Subcutaneous adipose tissue (tissue), 4 donors: ENCODE measurements around the gene QSOX2. TPM values are rescaled to one million over a fixed set of nuclear protein-coding genes. Genes with fewer than 3 reads are reported as not detected.

Experiments used
- total RNA-seq, 4 donors: library from RNA; depleted of rRNA; stranded (reverse); fragments of >200 nt; gene quantifications; one replicate each; pipeline ENCODE4 v1.1.0, GENCODE V29; 2016
- TF ChIP-seq, protein P1 (sequence below): fragments of 450-650 bp; IDR thresholded peaks from one replicate; pipeline ENCODE4 v1.5.1; 2016; ENCODE audit warnings: low read depth, mild to moderate bottlenecking, control low read depth, antibody characterized with exemption, moderate library complexity

Gene QSOX2
- total RNA-seq, 4 donors from 2014 or later: 3.7 to 5.3 (median 4.5) TPM

DNA sequence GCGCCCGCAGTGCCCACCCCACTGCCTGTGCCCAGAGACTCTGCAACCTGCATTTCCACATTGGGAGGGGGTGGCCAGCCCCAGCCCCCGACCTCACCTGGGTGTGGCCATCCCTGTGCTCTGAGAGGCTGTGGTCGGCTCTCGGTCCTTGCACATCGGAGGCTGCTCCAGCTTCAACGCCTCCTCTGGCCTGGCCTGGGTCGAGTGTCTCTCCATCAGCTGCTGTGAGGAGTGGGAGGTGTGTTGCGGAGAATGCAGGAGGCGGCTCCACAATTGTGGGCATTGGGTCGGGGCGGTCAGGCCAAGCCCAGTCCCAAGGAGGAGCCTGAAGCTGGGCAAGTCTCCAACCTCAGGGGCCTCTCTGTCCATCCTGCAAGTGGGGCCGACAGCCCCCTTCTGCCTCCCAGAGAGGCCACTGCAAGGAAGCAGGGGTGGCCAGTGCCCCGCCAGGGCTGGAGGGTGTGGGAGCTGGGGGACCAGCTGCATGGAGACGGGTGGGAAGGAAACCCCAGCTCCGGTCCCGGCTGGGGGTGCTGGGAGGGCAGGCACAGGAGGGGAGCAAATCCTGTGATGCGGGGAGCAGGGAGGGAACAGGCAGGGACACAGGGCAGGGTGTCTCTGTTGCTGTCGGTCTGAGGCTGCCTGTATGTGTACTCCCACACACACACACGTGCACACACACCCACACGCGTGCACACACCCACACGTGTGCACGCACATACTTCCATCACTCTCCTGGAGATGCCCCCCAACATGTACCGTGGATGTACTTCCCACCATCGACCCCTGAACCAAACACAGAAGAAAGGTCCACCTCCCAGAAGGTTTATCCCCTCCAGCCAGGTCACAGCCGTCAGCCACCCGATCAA, 29.4 kb upstream of the QSOX2 start:
- TF ChIP-seq, protein P1, sequence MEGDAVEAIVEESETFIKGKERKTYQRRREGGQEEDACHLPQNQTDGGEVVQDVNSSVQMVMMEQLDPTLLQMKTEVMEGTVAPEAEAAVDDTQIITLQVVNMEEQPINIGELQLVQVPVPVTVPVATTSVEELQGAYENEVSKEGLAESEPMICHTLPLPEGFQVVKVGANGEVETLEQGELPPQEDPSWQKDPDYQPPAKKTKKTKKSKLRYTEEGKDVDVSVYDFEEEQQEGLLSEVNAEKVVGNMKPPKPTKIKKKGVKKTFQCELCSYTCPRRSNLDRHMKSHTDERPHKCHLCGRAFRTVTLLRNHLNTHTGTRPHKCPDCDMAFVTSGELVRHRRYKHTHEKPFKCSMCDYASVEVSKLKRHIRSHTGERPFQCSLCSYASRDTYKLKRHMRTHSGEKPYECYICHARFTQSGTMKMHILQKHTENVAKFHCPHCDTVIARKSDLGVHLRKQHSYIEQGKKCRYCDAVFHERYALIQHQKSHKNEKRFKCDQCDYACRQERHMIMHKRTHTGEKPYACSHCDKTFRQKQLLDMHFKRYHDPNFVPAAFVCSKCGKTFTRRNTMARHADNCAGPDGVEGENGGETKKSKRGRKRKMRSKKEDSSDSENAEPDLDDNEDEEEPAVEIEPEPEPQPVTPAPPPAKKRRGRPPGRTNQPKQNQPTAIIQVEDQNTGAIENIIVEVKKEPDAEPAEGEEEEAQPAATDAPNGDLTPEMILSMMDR: no peak

DNA sequence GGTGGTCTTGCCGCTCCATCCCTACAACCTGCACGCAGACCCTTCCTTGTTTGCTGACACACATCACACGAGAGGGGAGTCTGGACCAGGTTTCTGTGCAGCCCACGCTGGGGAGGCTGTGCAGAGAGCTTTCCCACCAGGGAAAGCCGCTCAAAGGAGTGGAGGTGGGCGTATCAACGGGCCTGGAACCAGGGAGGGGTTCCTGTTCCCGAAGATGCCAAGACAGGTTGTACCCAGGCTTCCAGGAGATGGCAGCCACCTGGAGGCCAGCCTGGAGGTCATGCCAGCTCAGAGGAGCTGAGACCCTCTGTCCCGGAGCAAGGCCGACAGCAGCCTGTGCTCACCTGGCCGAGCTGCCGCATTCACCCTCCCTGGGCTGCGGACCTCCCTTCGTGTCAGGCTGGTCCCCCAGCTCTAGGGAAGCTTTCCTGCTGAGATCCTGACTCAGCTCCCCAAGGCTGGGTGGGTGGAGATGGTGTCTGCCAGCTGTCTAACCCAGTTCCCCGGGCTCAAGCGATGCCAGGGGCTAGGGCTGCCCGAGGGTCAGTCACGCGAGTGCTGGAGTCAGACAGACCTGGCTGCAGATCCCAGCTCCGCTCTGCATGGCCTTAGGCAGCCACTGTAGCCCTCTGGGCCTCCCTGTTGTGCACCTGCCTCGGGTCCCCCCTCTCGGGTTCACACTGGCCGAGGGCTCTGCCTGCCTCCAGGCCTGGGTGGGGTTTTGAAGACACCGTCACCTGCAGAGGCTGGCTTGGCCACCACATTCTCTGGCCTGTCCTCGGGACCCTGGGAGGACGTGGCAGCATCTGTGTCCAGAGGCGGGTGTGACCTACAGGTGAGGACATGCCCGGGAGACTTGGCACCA, 28.5 kb upstream of the QSOX2 start:
- TF ChIP-seq, protein P1: no peak

DNA sequence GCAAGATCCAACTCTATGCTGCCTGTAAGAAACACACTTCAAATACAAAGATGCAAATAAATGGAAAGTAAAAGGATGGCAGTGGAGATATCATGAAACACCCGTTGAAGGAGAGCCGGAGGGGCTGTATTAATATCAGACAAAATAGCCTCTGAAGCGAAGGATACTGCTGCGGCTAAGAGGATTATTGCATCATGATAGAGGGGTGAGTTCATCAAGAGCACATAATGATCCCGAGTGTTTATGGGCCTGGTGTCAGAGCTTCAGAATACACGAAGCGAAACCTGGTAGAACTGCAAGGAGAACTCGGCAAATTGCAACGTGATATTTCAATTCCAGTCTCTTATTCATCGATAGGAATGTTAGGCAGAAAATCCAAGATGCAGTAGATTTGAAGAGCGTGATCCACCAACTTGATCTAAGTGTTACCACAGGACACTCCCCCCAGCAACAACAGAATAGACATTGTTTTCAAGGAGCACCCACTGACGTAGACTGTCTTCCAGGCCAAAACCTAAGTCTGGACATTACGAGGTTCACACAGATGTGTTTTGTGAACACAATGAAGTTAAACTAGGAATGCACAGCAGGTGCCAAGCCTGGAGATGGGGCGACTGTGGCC, 27.7 kb upstream of the QSOX2 start:
- TF ChIP-seq, protein P1: no peak

DNA sequence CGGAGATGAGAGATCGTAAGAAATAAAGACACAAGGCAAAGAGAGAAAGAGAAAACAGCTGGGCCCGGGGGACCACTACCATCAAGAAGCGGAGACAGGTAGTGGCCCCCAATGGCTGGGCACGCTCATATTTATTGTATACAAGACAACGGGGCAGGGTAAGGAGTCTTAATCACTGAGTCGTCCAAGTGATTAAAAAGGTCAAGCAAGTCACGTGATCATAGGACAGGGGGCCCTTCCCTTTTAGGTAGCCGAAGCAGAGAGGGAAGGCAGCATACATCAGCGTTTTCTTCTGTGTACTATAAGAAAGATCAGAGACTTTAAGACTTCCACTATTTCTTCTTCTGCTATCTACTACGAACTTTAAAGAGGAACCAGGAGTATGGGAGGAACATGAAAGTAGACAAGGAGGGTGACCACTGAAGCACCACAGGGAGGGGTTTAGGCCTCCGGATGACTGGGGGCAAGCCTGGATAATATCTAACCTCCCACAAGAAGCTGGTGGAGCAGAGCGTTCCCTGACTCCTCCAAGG, 24.6 kb upstream of the QSOX2 start:
- TF ChIP-seq, protein P1: no peak

DNA sequence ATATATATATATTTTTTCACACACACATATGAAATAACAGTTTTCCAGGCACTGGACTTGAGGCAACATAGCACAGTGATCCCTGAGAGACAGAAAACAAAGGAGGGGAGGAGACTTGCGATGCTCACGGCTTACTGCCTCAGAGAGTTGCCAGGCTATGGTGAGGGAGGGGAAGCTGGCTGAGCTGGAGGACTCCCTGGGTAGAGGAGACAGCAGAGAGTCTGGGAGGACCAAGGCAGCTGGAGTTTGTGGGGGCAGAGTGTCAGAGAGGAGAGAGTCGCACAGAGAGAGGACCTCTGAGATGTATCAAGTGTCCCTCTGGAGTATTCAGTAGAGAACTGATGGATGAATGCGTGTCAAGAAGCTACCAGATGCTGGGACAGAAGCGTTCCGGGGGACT, 23.1 kb upstream of the QSOX2 start:
- TF ChIP-seq, protein P1: no peak

DNA sequence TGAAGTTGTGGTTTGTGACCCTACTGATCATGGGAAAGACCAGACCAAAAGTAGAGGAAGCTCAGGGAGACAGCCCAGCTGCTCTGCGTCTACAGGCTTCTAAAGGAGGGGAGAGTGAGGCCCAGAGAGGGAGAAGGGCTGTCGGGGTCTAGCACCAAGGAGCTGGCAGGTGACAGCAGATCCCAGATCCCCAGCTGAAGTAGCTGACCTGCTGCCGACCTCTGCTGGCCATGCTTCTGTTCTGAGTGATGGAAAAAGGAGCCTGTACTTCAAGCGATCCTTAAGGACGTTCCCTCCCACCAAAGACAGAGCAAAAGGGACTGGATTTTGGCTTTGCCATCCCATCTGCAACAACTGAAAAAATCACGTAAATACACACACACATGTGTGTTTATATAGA, 22.7 kb upstream of the QSOX2 start:
- TF ChIP-seq, protein P1: no peak
